ENCODE results near the gene ANKRD44.

ANKRD44 gene

DNA sequence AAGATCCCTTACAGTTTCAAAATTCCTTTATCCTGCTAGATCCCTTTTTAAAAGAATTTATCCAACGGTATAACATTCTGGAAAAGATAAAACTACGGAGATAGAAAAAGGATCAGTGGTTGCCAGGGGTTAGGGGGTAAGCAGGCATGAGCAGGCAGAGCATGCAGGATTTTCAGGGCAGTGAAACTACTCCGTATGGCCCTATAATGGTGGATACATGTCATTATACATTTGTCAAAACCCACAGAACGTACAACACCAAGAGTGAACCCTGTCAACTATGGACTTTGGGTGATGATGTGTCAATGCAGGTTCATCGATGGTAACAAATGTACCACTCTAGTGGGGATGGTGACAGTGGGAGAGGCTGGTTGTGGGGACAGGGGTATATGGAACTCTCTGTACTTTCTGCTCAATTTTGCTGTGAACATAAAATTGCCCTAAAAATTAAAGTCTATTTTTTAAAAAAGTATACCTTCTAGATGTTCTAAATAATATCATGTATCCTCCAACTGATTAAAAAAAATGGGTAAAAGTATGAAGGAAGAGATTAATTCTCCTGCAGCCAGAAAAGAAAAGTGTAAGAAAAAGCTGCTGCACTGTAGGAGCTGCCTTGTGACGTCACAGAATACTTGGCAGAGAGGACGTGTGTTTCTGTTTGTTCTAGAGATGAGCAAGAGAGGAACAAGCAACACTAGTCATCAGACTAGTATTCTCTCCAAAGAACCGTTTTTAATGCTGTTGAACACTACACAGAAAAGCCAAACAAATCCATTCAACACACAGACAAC is 23.6 kb downstream of the ANKRD44 start:
- DNase-seq = peak; percentile 87

DNA sequence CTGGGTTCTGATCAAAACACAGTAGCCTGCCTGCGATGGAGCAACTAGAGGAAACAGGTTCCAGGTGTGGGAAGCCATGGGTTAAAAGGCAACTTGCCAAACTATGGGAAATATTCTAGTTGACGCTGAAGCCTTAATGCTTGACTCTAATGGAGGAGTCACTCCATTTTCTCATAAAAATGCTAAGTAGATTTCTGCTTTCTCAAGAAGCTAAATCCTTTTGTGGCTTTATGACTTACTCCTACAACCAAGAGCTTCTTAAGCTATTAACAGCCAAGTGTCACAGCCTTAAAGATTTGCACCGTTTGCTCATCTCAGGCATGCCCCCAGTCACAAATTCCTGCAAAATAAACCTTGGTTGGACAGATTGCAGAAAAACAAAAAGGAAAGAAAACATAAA is 25.2 kb downstream of the ANKRD44 start:
- DNase-seq = no peak

DNA sequence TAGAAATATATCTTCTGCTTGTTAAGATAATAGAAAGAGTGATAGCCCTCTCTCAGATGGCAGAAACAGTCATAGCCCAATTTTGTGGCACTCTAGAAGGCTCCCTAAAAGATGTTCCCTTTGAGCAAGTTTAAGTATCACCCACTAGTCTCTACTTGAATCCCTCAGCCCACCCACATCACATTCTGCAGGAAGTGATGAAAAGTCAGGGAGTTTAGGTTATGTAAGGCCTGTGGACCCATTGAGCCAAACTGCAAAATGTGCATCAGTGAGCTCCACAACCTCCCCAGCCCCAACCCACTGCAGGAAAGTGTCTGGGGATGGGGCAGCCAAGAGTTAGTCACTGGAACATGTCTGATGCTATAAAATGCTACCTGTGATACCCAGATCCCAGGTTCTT is 25.6 kb downstream of the ANKRD44 start:
- DNase-seq = no peak

DNA sequence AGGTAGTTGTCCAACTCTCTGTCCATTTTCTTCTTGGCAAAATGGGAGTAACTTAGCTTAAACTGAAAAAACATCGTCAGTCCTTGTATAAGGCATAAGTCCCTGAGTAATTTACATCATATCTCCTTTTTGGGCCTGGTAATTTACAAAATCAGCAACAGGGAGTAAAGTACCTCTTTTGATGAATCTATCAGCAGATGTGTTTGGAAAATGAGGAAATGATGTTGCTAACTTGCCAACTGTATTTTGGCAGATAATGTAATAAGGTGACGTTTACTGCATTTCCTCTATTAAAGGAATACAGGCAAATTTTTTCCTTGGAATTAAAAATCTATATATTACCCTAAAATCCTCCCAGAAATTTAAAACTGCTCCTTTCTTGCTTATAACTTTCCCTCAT is 29.2 kb downstream of the ANKRD44 start:
- no peak for DNase-seq

DNA sequence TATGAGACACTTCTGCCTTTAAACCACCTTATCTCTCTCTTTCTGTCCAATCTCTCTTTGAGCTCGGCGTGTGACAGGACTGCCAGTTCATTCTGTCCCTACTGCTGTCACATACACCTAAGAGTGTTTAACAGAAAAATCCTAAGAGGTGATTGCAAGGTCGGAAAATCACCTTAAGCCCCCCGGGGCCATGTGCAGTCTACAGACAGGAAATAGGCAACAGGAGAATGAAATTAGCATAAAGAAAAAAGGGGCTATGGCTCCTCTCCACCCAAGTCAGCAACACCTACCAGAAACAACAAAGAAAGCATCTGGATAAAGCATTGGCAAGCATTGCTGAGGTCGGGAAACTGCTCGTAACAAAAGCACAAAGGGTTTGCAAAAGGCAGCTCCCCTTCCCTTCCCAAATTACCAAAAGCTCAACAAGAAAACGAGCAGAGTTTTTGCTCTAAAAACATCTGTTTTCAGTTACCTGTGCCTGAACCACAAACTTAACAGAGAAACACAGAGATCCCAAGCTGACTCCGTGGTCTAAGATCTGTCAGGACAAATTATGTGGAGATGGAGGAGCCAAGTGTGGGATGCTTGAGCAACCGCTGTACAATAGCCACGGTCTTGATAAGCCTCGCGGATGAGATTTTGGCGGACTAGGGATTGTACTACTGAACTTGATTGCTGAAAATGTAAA is 30.4 kb downstream of the ANKRD44 start:
- DNase-seq = no peak

DNA sequence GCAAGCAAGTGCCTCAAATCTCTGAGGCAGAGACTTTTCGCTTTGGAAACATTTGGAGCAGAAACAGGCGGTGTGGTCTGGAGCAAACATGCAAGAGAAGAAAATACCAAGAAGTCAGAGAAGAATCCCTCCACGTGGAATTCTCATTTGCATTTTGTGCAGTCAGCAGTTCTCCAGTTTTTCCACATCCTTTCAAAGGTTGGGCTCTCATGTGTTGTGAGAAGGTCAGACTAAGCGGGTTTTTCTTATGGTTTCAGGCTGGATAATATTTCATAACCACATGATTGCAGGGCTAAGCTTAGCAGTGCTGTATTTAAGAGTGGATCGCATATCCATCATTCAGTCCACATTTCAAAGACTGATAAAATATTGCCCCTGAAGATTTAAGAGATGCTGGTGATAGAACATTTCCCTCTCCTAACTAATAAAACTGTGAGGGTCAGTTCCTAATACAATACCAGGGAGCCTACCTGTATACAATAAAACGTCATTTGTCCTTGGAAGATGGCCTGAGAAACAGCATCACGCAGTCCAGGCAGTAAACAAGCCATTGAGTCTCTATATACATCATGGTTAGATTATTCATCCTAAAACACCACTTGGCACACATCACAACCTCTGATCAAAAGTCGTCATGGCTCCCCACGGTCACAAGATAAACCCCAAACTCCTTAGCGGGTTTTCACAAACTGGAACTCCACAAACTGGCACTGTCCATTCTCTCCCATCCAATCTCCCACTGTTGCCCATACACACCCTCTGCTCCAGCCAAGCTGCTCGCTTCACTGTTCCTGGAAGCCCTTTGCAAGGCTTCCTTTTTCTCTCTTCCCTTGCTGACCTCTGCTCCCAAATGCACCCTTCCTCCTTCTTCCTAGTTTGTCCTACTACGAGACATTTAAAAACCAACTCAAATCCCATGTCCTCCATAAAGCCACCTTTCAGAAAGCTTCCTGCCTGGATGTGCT is 31.5 kb downstream of the ANKRD44 start:
- DNase-seq = no peak

DNA sequence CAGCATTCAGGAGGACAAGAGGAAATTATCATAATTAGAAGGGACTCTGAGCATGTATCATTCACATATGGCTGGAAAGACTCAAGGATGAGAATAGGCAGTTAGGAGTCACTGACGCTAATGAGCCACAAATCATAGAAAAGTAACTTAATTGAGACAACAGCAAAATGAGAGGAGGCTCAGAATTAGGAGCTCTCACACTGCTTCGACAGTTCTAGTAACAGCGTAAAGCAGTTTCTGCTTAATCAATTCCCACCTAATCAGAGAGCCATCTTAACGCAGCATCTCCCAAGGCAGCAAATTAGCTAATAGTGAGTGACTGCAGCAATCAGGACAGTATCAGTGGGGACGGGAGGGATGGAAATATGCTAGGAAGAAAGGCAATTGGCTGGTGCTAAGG is 32.8 kb downstream of the ANKRD44 start:
- no peak for DNase-seq

DNA sequence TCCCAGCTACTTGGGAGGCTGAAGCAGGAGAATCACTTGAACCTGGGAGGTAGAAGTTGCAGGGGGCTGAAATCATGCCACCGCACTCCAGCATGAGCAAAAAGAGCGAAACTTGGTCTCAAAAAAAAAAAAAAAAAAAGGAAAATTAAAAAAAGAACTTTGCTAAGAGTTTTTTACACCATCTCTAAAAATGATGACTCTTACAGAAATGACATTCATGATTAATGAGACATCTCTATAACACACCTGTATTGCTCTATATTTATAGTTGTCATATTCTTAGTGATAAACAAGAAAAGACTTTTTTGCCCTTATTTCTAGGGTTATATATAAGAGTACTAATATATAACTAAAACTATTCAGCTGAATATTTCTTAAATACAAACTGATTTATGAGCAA is 34.4 kb downstream of the ANKRD44 start:
- DNase-seq = no peak

DNA sequence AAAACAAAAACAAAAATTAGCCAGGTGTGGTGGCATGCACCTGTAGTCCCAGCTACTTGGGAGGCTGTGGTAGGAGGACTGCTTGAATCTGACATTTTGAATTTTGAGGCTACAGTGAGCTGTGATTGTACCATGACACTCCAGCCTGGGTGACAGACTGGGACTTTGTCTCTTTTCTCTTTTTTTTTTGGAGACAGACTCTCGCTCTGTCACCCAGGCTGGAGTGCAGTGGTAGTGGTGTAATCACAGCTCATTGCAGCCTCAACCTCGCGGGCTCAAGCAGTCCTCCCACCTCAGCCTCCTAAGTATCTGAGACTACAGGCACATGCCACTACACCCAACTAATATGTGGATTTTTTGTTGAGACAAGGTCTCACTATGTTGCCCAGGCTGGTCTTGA is 35.6 kb downstream of the ANKRD44 start:
- DNase-seq = no peak

DNA sequence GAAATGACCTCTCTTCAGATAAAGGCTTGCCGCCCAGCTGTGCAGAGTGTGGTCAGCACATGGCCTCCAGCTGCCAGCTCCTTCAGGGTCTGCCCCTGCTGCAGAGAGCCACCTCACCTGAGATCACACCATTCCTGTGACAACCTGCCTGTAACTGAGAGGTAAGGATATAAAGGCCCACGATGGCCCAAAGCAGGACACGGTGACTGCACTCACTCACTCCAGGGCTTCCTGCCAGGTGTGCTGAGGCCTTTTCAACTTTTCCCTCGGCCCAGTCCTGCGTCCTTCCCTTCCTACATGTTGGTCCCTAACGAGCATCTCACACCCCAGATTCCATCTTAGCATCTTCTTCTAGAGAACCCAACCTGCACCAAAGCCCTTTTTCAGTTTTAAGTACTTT is 36.2 kb downstream of the ANKRD44 start:
- DNase-seq = no peak

DNA sequence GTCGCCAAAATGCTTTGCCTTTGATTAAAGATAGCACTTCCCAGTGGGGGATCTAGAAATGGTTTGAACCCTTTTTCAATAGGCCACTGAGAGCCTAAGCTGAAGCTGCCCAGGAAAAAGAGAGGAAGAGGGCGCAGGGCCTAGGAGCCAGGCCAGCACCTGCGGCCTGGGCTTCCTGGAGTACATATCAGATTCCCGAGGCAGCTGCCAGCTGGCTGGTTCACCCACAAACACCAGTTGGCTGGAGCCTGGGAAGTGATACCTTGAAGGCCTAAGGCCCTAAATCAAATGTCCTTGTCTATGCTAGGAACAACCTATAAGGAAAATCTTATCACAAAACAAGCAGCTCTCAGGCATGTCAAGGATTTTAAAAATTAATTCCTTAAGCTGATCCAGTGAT is 37.1 kb downstream of the ANKRD44 start:
- no peak for DNase-seq

DNA sequence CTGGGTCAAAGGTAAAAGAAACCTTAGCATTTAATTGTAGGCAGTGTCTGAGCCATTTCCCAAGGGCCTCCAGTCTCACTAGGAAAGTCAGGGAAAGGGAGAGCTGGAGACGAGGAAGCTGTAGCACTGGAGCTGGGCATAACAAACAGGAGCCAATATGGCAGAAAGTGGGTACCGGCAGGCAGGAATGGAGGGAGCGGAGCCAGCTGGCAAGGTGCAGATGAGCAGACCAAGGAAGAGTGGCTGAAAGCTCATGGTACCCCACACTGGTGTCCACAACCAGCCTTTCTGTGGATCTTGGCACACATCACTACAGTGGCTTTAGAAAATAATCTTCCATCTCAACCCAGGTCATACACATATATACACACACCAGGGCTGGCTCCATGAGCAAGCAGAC is 40.0 kb downstream of the ANKRD44 start:
- DNase-seq = no peak

DNA sequence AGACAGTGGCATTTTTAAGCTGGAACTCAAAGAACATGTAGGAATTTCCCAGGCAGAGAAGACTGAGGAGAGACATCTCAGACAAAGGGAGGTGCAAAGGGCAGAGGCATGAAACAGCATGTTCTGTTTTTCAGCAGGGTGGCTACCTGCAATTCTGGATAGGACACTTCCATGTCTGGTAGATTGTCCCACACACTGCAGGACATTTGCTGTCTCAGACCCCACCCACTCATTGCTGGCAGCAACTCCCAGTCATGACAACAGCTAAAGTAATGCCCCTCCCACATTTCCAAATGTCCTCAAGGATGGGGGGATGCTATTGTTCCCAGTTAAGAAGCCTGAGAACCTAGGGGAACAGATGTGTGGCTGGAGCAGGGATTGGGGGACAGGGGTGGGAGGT is 40.8 kb downstream of the ANKRD44 start:
- DNase-seq = no peak

DNA sequence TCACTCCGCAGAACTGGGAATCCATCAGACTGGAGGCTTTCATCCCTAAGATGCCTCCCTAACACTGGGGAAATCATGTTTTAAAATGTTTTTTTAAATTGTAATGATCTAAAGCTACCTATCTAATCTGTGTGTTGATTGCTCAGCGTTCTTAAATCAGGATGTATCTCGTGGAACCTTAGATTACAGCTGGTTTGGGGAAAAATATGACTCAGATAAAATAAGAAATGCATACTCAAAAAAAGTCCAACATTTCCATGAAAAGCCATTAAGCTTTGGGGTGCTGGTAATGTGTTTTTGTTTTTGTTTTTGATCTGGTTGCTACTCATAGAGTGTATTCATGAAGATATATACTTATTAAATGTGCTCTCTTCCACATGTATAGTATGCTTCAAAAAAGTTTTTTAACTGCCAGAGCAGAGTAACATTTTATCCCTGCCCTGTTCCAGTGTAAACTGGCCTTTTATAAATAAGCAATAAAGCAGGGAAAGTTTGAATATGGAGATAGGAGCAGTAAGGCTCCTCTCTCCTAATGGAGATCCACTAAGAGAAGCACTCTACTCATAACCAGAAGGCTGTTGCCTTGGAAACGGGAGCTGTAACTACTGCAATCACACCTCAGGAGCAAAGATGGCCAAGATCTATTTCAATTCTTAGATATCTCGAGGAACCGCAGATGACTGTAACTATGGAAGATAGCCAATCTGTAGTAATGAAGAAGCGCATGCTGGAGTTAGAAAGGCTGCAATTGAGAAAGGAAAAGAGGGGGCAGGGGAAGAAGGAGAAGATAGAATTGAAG is 41.6 kb downstream of the ANKRD44 start:
- peak; percentile 77 for DNase-seq

DNA sequence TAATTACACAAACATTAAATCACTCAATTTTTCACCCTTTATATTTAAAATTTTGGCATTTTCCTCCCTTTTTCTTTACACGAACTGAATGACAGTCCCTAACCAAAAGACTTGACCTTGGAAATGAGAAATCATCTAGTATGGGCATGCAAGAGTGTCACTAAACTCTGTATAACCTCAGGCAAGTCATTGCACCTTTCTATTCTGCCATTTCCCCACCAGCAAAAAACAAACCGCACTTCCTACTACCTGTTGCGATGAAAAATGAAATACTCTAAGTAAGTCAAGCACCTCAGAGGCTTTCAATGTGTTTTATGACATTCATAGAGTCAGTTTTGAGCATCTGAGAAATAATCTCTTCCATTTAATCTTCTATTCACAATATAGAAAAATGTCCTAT is 44.1 kb downstream of the ANKRD44 start:
- DNase-seq = peak; percentile 59

DNA sequence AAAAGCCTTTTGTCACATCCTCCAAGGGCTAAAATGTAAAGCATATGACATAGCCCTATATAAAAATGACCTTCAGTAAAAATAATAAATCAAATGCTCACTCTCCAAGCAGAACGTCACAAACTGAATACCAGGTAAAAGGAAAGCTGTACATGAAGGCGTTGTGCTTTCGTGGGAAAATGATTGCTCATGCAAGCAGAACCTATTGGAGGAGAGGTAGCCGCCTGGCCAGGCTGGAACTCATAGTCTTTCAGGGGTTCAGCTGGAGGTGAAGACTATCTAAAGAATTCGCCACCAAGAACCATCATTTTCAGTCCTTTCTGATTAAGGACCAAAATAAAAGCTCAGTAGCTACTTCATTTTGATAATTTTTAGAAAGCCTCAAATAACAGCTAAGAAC is 44.7 kb downstream of the ANKRD44 start:
- no peak for DNase-seq

DNA sequence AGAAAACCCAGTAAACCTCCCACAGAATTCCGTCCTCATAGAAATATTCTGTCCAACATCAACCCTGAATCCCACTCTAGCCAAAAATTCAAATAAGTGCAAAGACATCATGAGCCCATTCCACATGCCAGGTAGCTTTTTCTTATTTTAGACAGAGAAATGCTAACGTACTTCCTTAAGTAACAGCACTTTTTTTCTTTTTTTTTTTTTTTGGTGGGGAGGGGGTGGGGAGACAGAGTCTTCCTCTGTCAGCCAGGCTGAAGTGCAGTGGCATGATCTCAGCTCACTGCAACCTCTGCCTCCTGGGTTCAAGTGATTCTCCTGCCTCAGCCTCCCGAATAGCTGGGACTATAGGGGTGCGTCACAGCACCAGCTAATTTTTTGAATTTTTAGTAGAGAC is 45.5 kb downstream of the ANKRD44 start:
- DNase-seq = no peak

DNA sequence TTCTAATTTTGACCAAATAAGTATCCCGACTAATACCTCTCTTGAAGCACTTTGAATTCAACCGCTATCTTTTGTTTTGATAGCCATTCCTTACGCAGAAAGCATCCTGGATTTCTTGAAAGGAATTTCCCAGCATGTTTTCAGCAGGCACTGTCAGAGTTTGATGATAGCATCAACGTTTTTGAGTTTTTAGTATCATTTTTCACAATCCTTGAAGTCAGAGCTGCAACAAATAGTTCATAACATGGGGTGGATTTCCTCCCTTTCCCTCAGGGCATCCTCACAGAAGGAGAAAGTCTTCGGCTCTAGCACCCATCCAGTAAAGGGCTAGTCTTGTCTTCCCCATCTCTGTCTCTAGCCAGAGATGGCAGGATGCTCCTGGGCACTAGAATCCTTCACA is 46.2 kb downstream of the ANKRD44 start:
- DNase-seq = no peak

DNA sequence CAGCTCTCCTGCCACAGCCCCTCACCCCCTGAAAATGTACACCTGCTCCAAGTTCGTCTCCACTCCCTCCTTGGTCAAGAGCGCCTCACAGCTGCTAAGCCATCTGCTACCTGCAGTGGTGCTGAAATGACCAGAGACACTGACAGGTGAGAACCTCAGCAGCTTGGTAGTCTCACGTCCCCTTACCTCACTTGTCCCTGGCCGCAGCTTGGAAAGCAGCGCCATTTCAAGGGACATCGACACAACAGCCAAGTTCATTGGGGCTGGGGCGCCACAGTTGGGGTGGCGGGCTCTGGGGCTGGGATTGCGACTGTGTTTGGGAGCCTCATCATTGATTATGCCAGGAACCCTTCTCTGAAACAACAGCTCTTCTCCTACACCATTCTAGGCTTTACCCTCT is 47.5 kb downstream of the ANKRD44 start:
- no peak for DNase-seq

DNA sequence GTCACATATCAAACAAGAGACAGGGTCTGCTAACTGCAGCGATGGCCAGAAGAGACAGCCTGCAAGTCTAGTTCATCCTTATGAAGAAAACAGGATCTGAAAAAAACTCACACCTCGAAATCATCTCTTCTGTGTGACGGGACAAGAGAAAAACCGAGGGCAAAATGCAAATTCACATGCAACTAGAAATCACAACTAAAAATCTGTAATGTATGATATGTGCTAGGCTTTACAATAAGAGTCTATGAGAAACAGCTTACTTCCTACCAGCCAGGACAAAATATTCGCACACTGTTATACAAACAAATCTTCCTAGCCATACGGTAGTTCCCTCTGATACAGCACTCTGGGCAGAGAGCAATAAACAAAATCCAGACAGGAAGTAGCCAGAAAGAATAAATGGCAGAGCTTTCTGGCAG is 48.8 kb downstream of the ANKRD44 start:
- no peak for DNase-seq

DNA sequence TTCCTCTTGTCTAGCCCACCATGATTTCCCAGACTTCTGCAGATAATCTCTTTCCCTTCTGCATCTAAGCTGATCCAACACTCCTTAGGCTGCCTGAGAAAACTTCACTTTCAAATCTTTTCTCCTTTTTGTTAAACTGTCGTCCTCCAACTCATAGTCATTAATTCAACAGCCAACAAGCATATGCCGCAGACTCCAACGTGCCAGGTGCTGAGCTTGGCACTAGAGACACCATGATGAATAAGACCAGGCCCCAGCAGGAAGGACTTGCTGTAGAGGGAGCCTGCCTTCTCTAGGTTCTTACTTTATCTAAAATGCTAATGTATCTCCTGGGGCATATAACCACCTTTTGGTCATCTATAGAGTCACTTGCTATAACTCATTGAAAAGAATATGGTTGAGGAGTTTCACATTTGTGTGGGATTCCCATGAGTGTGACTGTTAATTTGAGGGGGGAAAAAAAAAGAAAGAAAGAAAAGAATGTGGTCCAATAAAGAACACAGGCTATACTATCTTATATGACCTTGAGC is 51.0 kb downstream of the ANKRD44 start:
- no peak for DNase-seq

DNA sequence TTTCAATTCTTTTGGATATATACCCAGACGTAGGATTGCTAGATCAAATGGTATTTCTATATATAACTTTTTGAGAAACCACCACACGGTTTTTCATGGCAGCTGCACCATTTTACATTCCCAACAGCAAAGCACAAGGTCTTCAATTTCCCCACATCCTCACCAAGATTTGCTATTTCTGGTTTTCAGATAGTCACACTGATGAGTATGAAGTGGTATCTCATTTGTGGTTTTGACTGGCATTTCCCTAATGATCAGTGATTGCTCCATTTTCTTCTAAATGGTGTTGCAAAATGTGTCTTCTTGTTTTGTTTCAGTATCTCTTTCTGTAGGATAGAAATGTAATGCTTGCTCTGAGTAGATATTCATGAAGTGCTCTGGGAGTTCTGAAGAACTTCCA is 52.0 kb downstream of the ANKRD44 start:
- peak; percentile 65 for DNase-seq
